SK-N-SH (cell line): Measurements from ENCODE around the gene CCT4. TPM values are rescaled to one million over a fixed set of nuclear protein-coding genes. Genes with fewer than 3 reads are reported as not detected.

Experiments used
- CTCF ChIA-PET: fragments of 300-600, 350-600 bp; formaldehyde crosslinking; extraction: SDS; loops from one replicate; lab custom pipeline; 2021; lab: Yijun Ruan, JAX
- POLR2A ChIA-PET: fragments of 350-600 bp; sonication (Branson Sonifier 250); formaldehyde crosslinking; extraction: SDS; loops from one replicate; lab custom pipeline; 2020; ENCODE audit warnings: antibody characterized with exemption, inconsistent platforms; lab: Yijun Ruan, JAX
- DNase-seq: peaks from one replicate; pipeline ENCODE4 v3.0.0; 2012
- H2AFZ ChIP-seq: fragments of 200-600 bp; sonication (generic); 2 replicates; pipeline ENCODE4 v1.8.1; 2016; ENCODE audit warnings: antibody characterized with exemption, mild to moderate bottlenecking, low read depth
- H3F3A ChIP-seq: fragments of 200-600 bp; sonication (generic); replicated peaks from 2 replicates; pipeline ENCODE3; 2016; ENCODE audit warnings: antibody characterized with exemption, mild to moderate bottlenecking; ENCODE audit not compliant: insufficient read depth
- H3K27ac ChIP-seq, 2 experiments: fragments of 200-500 bp in 1 of 2; fragments of 200-600 bp in 1 of 2; sonication (Bioruptor generic) in 1 of 2; sonication (generic), shearing (Covaris generic) in 1 of 2; 2 replicates each; pipeline versions ENCODE4 v1.5.1 to v1.6.1; 2014 to 2016; ENCODE audit warnings: low read depth in 2 of 2, inconsistent platforms in 1 of 2, low read length in 1 of 2, mild to moderate bottlenecking in 1 of 2, mixed read lengths in 1 of 2
- H3K27me3 ChIP-seq: fragments of 200-600 bp; sonication (generic), shearing (Covaris generic); 2 replicates; pipeline ENCODE4 v1.6.1; 2016; ENCODE audit warnings: mixed run types; ENCODE audit not compliant: insufficient read depth
- H3K36me3 ChIP-seq, 2 experiments: fragments of 200-500 bp in 1 of 2; fragments of 200-600 bp in 1 of 2; sonication (Bioruptor generic) in 1 of 2; sonication (generic) in 1 of 2; replicated peaks in 1 of 2; 2 replicates each; pipeline versions ENCODE3 to v1.5.1; 2014 to 2016; ENCODE audit warnings: low read length in 1 of 2, mild to moderate bottlenecking in 1 of 2; ENCODE audit not compliant: insufficient read depth in 2 of 2, control insufficient read depth in 1 of 2
- H3K4me1 ChIP-seq, 2 experiments: fragments of 200-500 bp in 1 of 2; fragments of 200-600 bp in 1 of 2; sonication (Bioruptor generic) in 1 of 2; sonication (generic), shearing (Covaris generic) in 1 of 2; 2 replicates each; pipeline versions ENCODE4 v1.5.1 to v1.6.1; 2014 to 2016; ENCODE audit warnings: low read depth in 1 of 2, low read length in 1 of 2, mixed run types in 1 of 2; ENCODE audit not compliant: insufficient read depth in 2 of 2, control insufficient read depth in 1 of 2
- H3K4me2 ChIP-seq: fragments of 200-600 bp; sonication (generic), shearing (Covaris generic); 2 replicates; pipeline ENCODE4 v1.6.1; 2017; ENCODE audit warnings: mixed run types
- H3K4me3 ChIP-seq, 2 experiments: fragments of 200-500 bp in 1 of 2; fragments of 200-600 bp in 1 of 2; sonication (Bioruptor generic) in 1 of 2; sonication (generic), shearing (Covaris generic) in 1 of 2; 2 replicates each; pipeline versions ENCODE4 v1.5.1 to v1.8.1; 2014 to 2016; ENCODE audit warnings: low read depth in 2 of 2, inconsistent platforms in 1 of 2, low read length in 1 of 2, mild to moderate bottlenecking in 1 of 2, mixed read lengths in 1 of 2, moderate library complexity in 1 of 2
- H3K79me2 ChIP-seq: fragments of 200-600 bp; sonication (generic); 2 replicates; pipeline ENCODE4 v1.8.1; 2017; ENCODE audit warnings: mild to moderate bottlenecking; ENCODE audit not compliant: insufficient read depth
- H3K9ac ChIP-seq: fragments of 200-600 bp; sonication (generic); 2 replicates; pipeline ENCODE4 v1.6.1; 2017; ENCODE audit warnings: mixed run types
- H3K9me2 ChIP-seq: fragments of 200-600 bp; sonication (generic); 2 replicates; pipeline ENCODE4 v1.6.1; 2017; ENCODE audit warnings: mixed run types
- H3K9me3 ChIP-seq: fragments of 200-600 bp; sonication (generic); 2 replicates; pipeline ENCODE4 v1.6.1; 2017; ENCODE audit warnings: mixed run types, mild to moderate bottlenecking, moderate library complexity
- H4K20me1 ChIP-seq: fragments of 200-600 bp; sonication (generic); 2 replicates; pipeline ENCODE4 v1.6.1; 2017; ENCODE audit warnings: mild to moderate bottlenecking, mixed run types; ENCODE audit not compliant: insufficient read depth
- ELF1 ChIP-seq: IDR thresholded peaks from 2 replicates; pipeline ENCODE4 v1.4.0; 2012
- EZH2phosphoT487 ChIP-seq: fragments of 200-600 bp; sonication (generic); IDR thresholded peaks from 2 replicates; pipeline ENCODE4 v1.6.1; 2017; ENCODE audit warnings: low read depth, mixed run types, mild to moderate bottlenecking, antibody characterized with exemption, moderate library complexity, borderline replicate concordance
- FOSL2 ChIP-seq: IDR thresholded peaks from 2 replicates; pipeline ENCODE4 v1.4.0; 2012; ENCODE audit warnings: low read depth, mild to moderate bottlenecking, moderate library complexity, borderline replicate concordance
- GABPA ChIP-seq: IDR thresholded peaks from 2 replicates; pipeline ENCODE4 v1.4.0; 2012; ENCODE audit warnings: low read depth, mild to moderate bottlenecking
- JUND ChIP-seq: IDR thresholded peaks from 2 replicates; pipeline ENCODE4 v1.4.0; 2012
- MEF2A ChIP-seq: IDR thresholded peaks from 2 replicates; pipeline ENCODE4 v1.4.0; 2012; ENCODE audit warnings: low read depth, borderline replicate concordance
- POLR2AphosphoS5 ChIP-seq: IDR thresholded peaks from 2 replicates; pipeline ENCODE4 v1.6.1; 2012; ENCODE audit warnings: low read depth, low read length
- RAD21 ChIP-seq: IDR thresholded peaks from 2 replicates; pipeline ENCODE4 v1.6.1; 2012; ENCODE audit warnings: mild to moderate bottlenecking, low read length
- SIN3A ChIP-seq: IDR thresholded peaks from 2 replicates; pipeline ENCODE4 v1.6.1; 2012; ENCODE audit warnings: low read depth, mild to moderate bottlenecking, low read length, moderate library complexity, borderline replicate concordance
- TCF12 ChIP-seq: IDR thresholded peaks from 2 replicates; pipeline ENCODE4 v1.4.0; 2012
- YY1 ChIP-seq: IDR thresholded peaks from 2 replicates; pipeline ENCODE4 v1.4.0; 2012; ENCODE audit warnings: low read depth, mild to moderate bottlenecking
- WGBS: methylation state at CpG from one replicate; pipeline ENCODE4 v1.1.6; 2017; ENCODE audit warnings: low lambda C conversion rate; 5-methylcytosine and 5-hydroxymethylcytosine counted together
- polyA plus RNA-seq, 3 experiments: library from polyadenylated mRNA; depleted of rRNA; stranded (reverse); fragments of >200 nt; gene quantifications; 2 replicates each; pipeline ENCODE4 v1.2.3, GENCODE V29; 2012
- TF ChIP-seq, protein P1 (sequence below): IDR thresholded peaks from 2 replicates; pipeline ENCODE4 v1.4.0; 2012; ENCODE audit warnings: low read depth, borderline replicate concordance
- TF ChIP-seq, protein P2 (sequence below): fragments of 200-600 bp; sonication (generic); IDR thresholded peaks from 2 replicates; pipeline ENCODE4 v1.6.1; 2017; ENCODE audit warnings: antibody characterized with exemption, mild to moderate bottlenecking, moderate library complexity
- TF ChIP-seq, protein P3 (sequence below): IDR thresholded peaks from 2 replicates; pipeline ENCODE4 v1.4.0; 2012; ENCODE audit warnings: low read depth, borderline replicate concordance
- TF ChIP-seq, protein P4 (sequence below): IDR thresholded peaks from 2 replicates; pipeline ENCODE4; 2012

CCT4 gene
- polyA plus RNA-seq, 1 of the 3 experiments (the other 2 are of a cell fraction), result 75.0 TPM

DNA sequence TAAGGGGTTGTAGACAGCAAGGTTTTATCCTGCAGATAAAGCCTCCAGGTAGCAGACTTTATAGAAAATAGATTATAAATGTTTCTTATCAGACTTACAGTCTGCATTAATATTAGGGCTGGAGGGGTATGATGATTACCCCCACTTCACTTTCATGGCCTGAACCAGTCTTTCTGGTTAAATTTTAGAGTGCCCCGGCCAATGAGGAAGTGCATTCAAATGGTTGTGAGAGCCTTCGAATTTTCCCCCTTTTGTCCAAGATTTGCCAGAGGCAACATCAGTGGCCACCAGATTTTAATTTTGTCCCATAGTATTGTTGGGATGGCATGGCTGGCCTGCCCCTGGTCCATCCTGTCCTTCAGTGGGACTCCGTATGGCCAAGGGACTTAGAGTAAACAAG is 48.6 kb upstream of the CCT4 start:
- TF ChIP-seq, protein P1, sequence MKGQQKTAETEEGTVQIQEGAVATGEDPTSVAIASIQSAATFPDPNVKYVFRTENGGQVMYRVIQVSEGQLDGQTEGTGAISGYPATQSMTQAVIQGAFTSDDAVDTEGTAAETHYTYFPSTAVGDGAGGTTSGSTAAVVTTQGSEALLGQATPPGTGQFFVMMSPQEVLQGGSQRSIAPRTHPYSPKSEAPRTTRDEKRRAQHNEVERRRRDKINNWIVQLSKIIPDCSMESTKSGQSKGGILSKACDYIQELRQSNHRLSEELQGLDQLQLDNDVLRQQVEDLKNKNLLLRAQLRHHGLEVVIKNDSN, result no peak
- no peak for TF ChIP-seq YY1
- no peak for TF ChIP-seq SIN3A
- TF ChIP-seq, protein P2, sequence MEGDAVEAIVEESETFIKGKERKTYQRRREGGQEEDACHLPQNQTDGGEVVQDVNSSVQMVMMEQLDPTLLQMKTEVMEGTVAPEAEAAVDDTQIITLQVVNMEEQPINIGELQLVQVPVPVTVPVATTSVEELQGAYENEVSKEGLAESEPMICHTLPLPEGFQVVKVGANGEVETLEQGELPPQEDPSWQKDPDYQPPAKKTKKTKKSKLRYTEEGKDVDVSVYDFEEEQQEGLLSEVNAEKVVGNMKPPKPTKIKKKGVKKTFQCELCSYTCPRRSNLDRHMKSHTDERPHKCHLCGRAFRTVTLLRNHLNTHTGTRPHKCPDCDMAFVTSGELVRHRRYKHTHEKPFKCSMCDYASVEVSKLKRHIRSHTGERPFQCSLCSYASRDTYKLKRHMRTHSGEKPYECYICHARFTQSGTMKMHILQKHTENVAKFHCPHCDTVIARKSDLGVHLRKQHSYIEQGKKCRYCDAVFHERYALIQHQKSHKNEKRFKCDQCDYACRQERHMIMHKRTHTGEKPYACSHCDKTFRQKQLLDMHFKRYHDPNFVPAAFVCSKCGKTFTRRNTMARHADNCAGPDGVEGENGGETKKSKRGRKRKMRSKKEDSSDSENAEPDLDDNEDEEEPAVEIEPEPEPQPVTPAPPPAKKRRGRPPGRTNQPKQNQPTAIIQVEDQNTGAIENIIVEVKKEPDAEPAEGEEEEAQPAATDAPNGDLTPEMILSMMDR, result no peak
- no peak for TF ChIP-seq JUND
- no peak for TF ChIP-seq POLR2AphosphoS5
- TF ChIP-seq FOSL2, result no peak
- no peak for TF ChIP-seq TCF12
- TF ChIP-seq, protein P3, sequence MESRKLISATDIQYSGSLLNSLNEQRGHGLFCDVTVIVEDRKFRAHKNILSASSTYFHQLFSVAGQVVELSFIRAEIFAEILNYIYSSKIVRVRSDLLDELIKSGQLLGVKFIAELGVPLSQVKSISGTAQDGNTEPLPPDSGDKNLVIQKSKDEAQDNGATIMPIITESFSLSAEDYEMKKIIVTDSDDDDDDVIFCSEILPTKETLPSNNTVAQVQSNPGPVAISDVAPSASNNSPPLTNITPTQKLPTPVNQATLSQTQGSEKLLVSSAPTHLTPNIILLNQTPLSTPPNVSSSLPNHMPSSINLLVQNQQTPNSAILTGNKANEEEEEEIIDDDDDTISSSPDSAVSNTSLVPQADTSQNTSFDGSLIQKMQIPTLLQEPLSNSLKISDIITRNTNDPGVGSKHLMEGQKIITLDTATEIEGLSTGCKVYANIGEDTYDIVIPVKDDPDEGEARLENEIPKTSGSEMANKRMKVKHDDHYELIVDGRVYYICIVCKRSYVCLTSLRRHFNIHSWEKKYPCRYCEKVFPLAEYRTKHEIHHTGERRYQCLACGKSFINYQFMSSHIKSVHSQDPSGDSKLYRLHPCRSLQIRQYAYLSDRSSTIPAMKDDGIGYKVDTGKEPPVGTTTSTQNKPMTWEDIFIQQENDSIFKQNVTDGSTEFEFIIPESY, result no peak
- TF ChIP-seq EZH2phosphoT487, result no peak
- TF ChIP-seq ELF1, result no peak
- no peak for TF ChIP-seq MEF2A
- no peak for TF ChIP-seq GABPA
- TF ChIP-seq, protein P4, sequence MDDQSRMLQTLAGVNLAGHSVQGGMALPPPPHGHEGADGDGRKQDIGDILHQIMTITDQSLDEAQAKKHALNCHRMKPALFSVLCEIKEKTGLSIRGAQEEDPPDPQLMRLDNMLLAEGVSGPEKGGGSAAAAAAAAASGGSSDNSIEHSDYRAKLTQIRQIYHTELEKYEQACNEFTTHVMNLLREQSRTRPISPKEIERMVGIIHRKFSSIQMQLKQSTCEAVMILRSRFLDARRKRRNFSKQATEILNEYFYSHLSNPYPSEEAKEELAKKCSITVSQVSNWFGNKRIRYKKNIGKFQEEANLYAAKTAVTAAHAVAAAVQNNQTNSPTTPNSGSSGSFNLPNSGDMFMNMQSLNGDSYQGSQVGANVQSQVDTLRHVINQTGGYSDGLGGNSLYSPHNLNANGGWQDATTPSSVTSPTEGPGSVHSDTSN, result no peak
- no peak for TF ChIP-seq RAD21
- Histone ChIP-seq H3K9me2 (no peaks in the 10 kb centered on the region), H3K27ac (no peak overlapping the region), H2AFZ (no peak overlapping the region), H3K4me2 (no peak overlapping the region), H3K9ac (no peak overlapping the region), H3K4me3 (no peak overlapping the region), H3K27me3 (no peaks in the 10 kb centered on the region), H3K79me2 (no peaks in the 10 kb centered on the region), H3K4me1 (peaks cover 0 to 3% of the 10 kb centered on the region in 2 experiments; a peak in 1 of 4 replicates), H4K20me1 (no peaks in the 10 kb centered on the region), H3K9me3 (no peaks in the 10 kb centered on the region), H3K36me3 (no peaks in the 10 kb centered on the region), H3F3A (no peaks in the 10 kb centered on the region)
- ChIA-PET POLR2A (no interaction called here), CTCF (no interaction called here)
- WGBS, result 100% methylated on average over 3 of the region's 3 CpGs
- DNase-seq, result no peak
